Measurements from ENCODE around the gene CRYBA1.
"Not testable (repeated sequence)": the region's sequence is repeated elsewhere in the genome, so short reads cannot be mapped to it uniquely, and the experiment has no call there.

CRYBA1 gene

DNA sequence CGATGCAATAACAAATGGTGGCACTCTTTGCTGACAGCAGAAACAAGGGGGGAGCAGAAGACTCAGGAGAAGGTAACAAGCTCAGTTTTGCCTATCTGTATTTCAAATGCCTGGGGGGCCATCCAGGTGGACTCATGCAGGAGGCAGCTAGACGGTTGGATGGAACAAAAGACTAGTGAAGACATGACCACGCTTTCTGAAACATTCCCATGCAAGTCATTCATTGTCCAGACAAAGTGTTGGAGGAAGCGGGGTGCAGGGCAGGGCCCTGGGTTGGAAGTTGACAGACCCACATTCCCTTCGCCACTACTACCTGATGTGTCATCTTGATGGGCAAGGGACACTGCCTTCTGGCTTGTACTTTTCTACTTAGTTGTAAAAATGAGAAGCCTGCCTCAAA is 29.8 kb upstream of the CRYBA1 start:
- H3K9ac ChIP-seq (ENCODE audit: low read depth, low read length) = no peak overlapping the region
- H3K9me3 ChIP-seq (ENCODE audit: control insufficient read depth, insufficient read depth, low read length) = no peaks in the 10 kb centered on the region
- peaks cover 3% of the 10 kb centered on the region; the same call in 1 of the 2 replicates for H3K4me1 ChIP-seq (ENCODE audit: insufficient read depth, low read length)
- H3K36me3 ChIP-seq (ENCODE audit: insufficient read depth, low read length) = no peaks in the 10 kb centered on the region

DNA sequence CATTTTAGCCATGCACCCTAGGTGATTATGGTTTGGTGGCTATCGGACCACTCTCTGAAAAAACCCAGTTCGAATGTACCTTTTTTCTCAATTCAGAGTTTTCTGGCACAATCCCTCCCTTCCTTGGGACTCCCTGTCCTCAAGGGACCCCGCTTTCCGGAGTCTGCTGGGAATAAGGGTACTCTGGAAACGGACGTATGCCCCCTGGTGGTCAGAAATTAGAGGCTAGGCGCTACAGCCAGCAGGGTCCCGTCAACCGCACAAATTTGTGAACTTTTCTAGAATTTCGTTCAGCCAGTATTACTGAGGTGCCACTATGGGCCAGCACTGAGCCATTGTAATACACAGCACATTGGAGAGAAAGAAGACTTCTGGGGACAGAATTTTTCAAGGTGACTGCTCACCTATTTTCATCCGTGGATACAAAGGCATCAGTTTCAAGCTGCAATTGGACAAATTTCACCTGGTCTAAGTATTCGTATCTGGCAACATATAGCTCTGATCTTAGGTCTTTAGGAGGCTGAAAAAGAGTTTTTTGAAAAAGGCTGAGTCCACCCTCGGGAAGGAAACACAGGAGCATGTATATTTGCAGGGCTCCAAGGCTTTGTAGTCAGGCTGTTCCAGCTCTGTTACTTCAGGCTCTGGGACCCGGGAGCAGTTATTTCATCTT is 27.1 kb upstream of the CRYBA1 start:
- Histone ChIP-seq H3K9me3 (ENCODE audit: control insufficient read depth, insufficient read depth, low read length) (no peaks in the 10 kb centered on the region), H3K9ac (ENCODE audit: low read depth, low read length) (no peak overlapping the region), H3K4me1 (ENCODE audit: insufficient read depth, low read length) (peaks cover 3% of the 10 kb centered on the region; the same call in 1 of the 2 replicates), H3K36me3 (ENCODE audit: insufficient read depth, low read length) (no peaks in the 10 kb centered on the region)

DNA sequence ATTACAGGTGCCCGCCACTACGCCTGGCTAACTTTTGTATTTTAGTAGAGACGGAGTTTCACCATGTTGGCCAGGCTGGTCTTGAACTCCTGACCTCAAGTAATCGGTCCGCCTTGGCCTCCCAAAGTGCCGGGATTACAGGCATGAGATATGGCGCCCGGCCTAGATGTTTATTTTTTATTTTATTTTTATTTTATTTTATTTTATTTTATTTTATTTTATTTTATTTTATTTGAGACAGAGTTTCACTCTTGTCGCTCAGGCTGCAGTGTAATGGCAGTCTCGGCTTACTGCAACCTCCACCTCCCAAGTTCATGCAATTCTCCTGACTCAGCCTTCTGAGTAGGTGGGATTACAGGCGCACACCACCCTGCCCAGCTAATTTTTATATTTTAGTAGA is 25.3 kb upstream of the CRYBA1 start:
- not testable (repeated sequence) for H3K9me3 ChIP-seq (ENCODE audit: control insufficient read depth, insufficient read depth, low read length); H3K36me3 ChIP-seq (ENCODE audit: insufficient read depth, low read length); H3K4me1 ChIP-seq (ENCODE audit: insufficient read depth, low read length); H3K9ac ChIP-seq (ENCODE audit: low read depth, low read length)

DNA sequence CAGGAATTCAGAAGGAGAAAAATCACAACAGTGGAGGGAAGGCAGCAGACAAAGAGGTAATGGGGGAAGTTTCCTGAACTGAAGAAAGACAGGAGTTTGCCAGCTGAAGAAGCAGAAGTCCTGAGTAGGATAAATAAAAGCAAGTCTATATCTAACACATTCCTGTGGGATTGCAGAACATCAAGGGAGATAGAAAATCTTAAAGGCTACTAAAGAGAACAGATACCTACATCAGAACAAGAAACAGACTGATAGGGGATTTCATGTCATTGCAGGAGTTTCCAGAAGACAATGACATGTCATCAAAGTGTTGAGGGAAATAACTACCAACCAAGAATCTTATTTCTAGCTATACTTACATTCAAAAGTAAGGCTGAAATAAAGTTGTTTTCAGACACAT is 21.3 kb upstream of the CRYBA1 start:
- Histone ChIP-seq H3K9ac (ENCODE audit: low read depth, low read length) (no peak overlapping the region), H3K9me3 (ENCODE audit: control insufficient read depth, insufficient read depth, low read length) (no peaks in the 10 kb centered on the region), H3K4me1 (ENCODE audit: insufficient read depth, low read length) (no peaks in the 10 kb centered on the region), H3K36me3 (ENCODE audit: insufficient read depth, low read length) (no peaks in the 10 kb centered on the region)

DNA sequence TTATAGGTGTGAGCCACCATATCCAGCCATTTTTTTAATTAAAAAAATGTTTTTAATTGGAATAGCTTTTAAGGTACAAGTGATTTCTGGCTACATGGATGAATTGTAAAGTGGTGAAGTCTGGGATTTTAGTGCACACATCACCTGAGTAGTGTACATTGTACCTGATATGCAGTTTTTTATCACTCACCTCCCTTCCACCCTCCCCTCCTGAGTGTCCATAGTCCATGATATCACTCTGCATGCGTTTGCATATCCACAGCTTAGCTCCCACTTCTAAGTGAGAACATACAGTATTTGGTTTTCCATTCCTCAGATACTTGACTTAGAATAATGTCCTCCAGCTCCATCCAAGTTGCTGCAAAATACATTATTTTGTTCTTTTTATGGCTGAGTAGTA is 13.4 kb upstream of the CRYBA1 start:
- Histone ChIP-seq H3K9me3 (ENCODE audit: control insufficient read depth, insufficient read depth, low read length) (no peaks in the 10 kb centered on the region), H3K9ac (ENCODE audit: low read depth, low read length) (no peak overlapping the region), H3K4me1 (ENCODE audit: insufficient read depth, low read length) (no peaks in the 10 kb centered on the region), H3K36me3 (ENCODE audit: insufficient read depth, low read length) (no peaks in the 10 kb centered on the region)

DNA sequence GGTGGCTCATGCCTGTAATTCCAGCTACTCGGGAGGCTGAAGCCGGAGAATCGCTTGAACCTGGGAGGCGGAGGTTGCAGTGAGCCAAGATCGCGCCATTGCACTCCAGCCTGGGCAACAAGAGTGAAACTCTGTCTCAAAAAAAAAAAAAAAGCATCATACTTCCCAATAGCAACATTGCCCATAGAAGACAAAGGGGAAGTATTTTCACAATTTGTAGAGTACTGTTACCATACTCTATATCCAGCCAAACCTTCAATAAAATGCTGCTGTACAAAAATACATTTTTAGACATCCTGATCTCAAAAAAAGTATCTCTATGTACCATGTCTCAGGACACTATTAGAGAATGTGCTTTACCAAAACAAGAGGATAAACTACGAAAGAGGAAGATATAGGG is 11.7 kb upstream of the CRYBA1 start:
- H3K9me3 ChIP-seq (ENCODE audit: control insufficient read depth, insufficient read depth, low read length); H3K9ac ChIP-seq (ENCODE audit: low read depth, low read length); H3K4me1 ChIP-seq (ENCODE audit: insufficient read depth, low read length); H3K36me3 ChIP-seq (ENCODE audit: insufficient read depth, low read length): not testable (repeated sequence)

DNA sequence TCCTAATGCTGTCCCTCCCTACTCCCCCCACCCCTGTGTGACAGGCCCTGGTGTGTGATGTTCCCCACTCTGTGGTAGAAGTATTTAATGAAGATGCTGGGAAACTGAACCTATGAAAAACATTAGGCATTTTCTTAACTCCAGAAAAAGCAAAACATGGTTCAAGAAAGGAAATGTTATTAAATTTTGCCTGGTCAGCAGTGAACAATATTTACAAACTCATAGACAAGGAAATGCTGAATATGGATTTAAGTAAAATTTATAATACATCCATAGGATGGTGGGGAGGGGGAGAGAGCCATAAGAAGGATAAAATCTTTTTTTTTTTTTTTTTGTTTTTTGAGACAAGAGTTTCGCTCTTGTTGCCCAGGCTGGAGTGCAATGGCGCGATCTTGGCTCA is 10.8 kb upstream of the CRYBA1 start:
- H3K36me3 ChIP-seq (ENCODE audit: insufficient read depth, low read length) = no peaks in the 10 kb centered on the region
- no peaks in the 10 kb centered on the region for H3K9me3 ChIP-seq (ENCODE audit: control insufficient read depth, insufficient read depth, low read length)
- peaks cover 12% of the 10 kb centered on the region for H3K4me1 ChIP-seq (ENCODE audit: insufficient read depth, low read length)
- H3K9ac ChIP-seq (ENCODE audit: low read depth, low read length) = no peak overlapping the region

DNA sequence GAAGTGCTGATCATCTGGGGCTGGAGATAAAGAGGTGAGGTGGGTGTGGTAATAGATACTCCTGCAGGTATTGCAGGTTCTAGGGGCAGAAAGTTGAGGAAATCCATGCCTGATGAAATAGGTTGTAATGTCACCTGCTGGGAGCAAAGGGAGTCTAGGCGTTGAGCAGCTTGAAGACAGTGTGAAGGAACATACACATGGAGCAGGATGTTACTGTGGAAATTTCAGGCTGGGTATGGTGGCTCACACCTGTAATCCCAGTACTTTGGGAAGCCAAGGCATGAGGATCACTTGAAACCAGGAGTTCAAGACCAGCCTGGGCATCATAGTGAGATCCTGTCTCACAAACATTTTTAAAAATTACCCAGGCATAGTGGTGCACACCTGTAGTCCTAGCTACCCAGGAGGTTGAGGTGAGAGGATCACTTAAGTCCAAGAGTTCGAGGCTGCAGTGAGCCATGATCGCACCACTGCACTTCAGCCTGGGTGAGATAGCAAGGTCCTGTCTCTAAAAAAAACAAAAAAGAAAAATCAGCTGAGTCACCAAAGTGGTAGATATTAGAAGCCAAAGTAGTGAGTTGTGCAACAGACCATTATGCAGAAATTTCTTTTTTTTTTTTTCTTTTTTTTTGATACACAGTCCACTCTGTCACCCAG is 9.1 kb upstream of the CRYBA1 start:
- peaks cover 24% of the 10 kb centered on the region for H3K4me1 ChIP-seq (ENCODE audit: insufficient read depth, low read length)
- no peaks in the 10 kb centered on the region for H3K9me3 ChIP-seq (ENCODE audit: control insufficient read depth, insufficient read depth, low read length)
- no peaks in the 10 kb centered on the region for H3K36me3 ChIP-seq (ENCODE audit: insufficient read depth, low read length)
- H3K9ac ChIP-seq (ENCODE audit: low read depth, low read length) = no peak overlapping the region

DNA sequence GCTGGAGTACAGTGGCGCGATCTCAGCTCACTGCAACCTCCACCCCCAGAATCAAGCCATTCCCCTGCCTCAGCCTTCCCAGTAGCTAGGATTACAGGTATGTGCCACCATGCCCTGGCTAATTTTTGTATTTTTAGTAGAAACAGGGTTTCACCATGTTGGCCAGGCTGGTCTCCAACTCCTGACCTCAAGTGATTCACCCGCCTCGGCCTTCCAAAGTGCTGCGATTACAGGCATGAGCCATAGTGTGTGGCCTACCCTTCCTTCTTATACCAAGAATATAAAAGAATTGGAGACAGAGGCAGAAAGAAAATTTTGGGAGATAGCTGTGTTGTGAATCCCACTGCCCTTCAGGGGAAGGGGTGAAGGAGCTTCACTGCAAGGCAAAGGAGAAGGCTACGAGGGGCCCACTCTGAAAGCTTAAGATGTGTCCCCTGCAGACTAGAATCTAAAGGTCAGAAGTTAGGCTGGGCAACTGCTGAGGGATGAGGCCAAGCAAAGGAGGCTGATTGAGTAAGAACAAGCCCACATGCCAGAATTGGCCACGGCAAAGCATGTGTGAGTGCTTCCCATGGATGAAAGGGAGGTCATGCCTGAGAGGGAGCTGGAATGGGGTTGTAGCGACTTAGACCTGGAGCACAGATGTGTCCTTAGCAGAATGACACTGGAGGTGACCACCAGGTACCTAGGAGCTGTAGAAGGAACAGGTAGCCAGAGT is 8.4 kb upstream of the CRYBA1 start:
- Histone ChIP-seq H3K4me1 (ENCODE audit: insufficient read depth, low read length) (peaks cover 24% of the 10 kb centered on the region), H3K36me3 (ENCODE audit: insufficient read depth, low read length) (no peaks in the 10 kb centered on the region), H3K9me3 (ENCODE audit: control insufficient read depth, insufficient read depth, low read length) (no peaks in the 10 kb centered on the region), H3K9ac (ENCODE audit: low read depth, low read length) (no peak overlapping the region)

DNA sequence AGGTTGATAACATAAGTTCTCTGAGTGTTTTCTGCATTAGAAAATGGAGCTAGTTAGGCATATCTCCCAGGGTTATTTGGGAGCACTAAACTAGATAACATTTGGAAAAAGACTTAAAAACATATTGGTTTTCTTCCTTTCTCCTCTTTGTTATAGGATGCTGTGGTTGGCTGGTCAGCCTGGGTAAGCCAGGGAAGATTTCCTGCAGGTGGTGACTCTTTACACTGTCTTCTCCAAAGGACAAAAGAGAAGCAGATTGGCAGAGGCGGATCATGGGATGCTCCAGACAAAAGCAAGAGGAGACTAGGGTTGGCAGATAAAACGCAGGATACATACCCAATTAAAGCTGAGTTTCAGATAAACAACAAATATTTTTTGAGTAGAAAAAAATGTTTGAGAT is 6.2 kb upstream of the CRYBA1 start:
- Histone ChIP-seq H3K36me3 (ENCODE audit: insufficient read depth, low read length) (no peaks in the 10 kb centered on the region), H3K9me3 (ENCODE audit: control insufficient read depth, insufficient read depth, low read length) (no peaks in the 10 kb centered on the region), H3K9ac (ENCODE audit: low read depth, low read length) (no peak overlapping the region), H3K4me1 (ENCODE audit: insufficient read depth, low read length) (peaks cover 24% of the 10 kb centered on the region)

DNA sequence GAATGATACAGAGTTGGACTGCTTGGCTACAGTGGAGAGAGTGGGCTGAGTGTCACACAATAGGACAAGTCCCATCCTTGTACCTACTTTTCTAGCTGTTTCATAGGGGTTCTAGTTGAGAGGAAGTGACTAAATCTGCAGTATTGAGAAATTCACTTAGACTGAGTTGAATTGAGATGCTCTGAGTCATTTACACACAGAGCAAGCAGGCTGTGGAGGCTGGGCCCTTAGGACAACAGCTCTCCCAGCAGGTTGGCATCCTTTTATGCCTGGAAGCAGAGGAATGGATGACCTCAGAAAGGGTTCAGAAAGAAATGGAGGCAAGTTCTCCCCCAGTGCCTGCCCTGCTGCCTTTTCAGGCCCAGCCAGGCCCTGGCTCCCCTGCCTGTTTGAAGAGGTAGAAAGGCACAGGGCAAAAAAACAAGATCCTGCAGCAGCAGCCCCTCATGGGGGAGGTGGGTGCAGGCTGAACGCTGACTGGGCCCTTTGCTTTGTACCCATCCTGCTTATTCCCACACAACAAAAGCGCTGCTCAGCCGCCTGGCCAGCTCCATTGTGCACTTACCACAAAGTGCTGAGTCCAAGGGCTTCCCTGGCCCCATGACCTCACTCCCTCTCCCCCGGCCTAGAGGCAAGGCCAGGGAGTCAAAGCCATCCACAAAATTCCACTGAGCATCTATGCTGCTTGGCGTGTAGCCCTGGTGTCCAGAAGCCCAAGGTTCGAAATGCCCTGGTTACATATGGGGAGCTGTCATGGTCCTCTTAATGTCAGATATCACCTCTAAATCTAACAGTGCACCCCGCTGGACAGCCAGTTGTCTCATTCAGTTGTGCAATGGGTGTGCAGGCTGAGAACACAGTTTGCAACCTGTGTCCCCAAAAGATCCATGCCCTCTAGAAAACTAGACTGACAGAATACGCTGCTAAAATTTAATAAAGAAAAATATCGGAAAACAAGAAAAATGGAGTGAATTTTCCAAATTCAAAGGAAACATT is 5.4 kb upstream of the CRYBA1 start:
- peak overlapping the region; percentile 35 for H3K9ac ChIP-seq (ENCODE audit: low read depth, low read length)
- H3K4me1 ChIP-seq (ENCODE audit: insufficient read depth, low read length) = peaks cover 24% of the 10 kb centered on the region
- H3K36me3 ChIP-seq (ENCODE audit: insufficient read depth, low read length) = no peaks in the 10 kb centered on the region
- H3K9me3 ChIP-seq (ENCODE audit: control insufficient read depth, insufficient read depth, low read length) = no peaks in the 10 kb centered on the region

DNA sequence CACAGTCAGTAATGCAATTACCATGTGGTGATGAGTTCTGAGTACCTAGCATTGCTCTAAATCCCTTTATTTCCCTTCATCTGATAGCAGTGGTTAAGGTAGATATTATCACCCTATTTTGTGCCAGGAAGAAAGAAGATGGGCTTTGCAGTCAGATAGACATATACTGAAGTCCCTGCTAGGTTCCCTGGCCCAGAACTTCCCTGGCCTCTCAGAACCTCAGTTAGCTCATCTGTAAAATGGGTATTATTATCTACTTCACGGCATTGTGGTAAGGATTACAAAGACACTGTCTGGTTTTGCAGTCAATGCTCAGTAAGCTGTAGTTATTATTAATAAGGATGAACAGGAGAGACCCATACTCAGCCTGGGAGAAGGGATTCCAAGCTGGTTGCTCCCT is 4.6 kb upstream of the CRYBA1 start:
- H3K4me1 ChIP-seq (ENCODE audit: insufficient read depth, low read length) = peaks cover 24% of the 10 kb centered on the region
- H3K36me3 ChIP-seq (ENCODE audit: insufficient read depth, low read length) = no peaks in the 10 kb centered on the region
- no peaks in the 10 kb centered on the region for H3K9me3 ChIP-seq (ENCODE audit: control insufficient read depth, insufficient read depth, low read length)
- no peak overlapping the region for H3K9ac ChIP-seq (ENCODE audit: low read depth, low read length)

DNA sequence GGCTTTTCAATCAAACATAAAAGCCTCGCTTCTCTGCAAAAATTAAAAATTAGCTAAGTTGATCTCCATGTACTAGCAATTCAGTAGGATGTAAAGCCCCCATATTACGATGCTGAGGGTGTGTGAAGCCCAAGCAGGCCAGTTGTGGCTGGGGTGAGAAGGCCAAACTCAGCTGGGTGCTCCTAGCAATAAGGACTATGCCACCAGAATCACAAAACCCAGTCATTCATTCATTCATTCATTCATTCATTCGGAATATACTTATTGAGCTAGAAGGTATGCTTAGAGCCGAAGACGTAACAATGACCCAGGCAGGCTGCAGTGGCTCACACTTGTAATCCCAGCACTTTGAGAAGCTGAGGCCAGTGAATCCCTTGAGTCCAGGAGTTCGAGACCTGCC is 3.9 kb upstream of the CRYBA1 start:
- H3K9ac ChIP-seq (ENCODE audit: low read depth, low read length) = no peak overlapping the region
- no peaks in the 10 kb centered on the region for H3K36me3 ChIP-seq (ENCODE audit: insufficient read depth, low read length)

DNA sequence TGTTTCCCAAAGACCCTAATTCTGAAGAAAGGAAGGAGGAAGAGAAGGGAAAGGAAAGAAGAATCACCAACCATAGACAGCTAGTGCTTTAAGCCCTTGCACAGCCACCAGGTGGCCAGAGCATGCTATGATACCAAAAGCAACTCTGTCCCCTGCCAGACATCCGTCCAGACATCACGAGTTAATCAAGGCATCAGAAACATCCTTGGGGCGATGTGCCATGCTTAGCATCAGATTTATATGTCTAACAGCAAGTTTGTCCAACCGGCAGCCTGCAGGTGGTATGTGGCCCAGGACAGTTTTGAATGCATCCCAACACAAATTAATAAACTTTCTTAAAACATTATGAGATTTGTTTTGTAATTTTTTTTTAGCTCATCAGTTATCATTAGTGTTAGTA is 2.9 kb upstream of the CRYBA1 start:
- no peak overlapping the region for H3K9ac ChIP-seq (ENCODE audit: low read depth, low read length)
- H3K9me3 ChIP-seq (ENCODE audit: control insufficient read depth, insufficient read depth, low read length) = no peaks in the 10 kb centered on the region
- H3K4me1 ChIP-seq (ENCODE audit: insufficient read depth, low read length) = peaks cover 21% of the 10 kb centered on the region
- H3K36me3 ChIP-seq (ENCODE audit: insufficient read depth, low read length) = no peaks in the 10 kb centered on the region

More for the DNA sequence above, 3.9 kb upstream of the CRYBA1 start:
- peaks cover 24% of the 10 kb centered on the region for H3K4me1 ChIP-seq (ENCODE audit: insufficient read depth, low read length)
- no peaks in the 10 kb centered on the region for H3K9me3 ChIP-seq (ENCODE audit: control insufficient read depth, insufficient read depth, low read length)

Data from ES-I3 (cell line).